CD4-positive, alpha-beta memory T cell (primary cell): ENCODE results near the gene GMDS. TPM values are rescaled to one million over a fixed set of nuclear protein-coding genes. Genes with fewer than 3 reads are reported as not detected.
A peak's percentile ranks its signal among the peaks of the same experiment; 100 is the strongest.

ENCODE experiments used
- CTCF ChIA-PET: fragments of 350-600 bp; sonication (Branson Sonifier 250); formaldehyde crosslinking; loops from one replicate; lab custom pipeline; 2021; ENCODE audit warnings: inconsistent platforms; ENCODE audit not compliant: partially characterized antibody; lab: Charles Lee
- POLR2A ChIA-PET: fragments of 350-600 bp; sonication (Branson Sonifier 250); formaldehyde crosslinking; loops from one replicate; lab custom pipeline; 2021; ENCODE audit not compliant: partially characterized antibody; lab: Charles Lee
- DNase-seq, 5 donors: peaks; one replicate each; pipeline versions ENCODE4 v3.0.0 to v3.0.0-alpha.2; 2020 to 2022; ENCODE audit warnings: mixed read lengths in 1 of 5
- H3K27ac ChIP-seq: one replicate; pipeline ENCODE4 v1.7.0; 2013; ENCODE audit warnings: low read depth, low read length
- H3K27me3 ChIP-seq: 2 replicates; pipeline ENCODE4 v1.7.0; 2013; ENCODE audit warnings: mild to moderate bottlenecking, low read length, moderate library complexity; ENCODE audit not compliant: insufficient read depth
- H3K36me3 ChIP-seq: 2 replicates; pipeline ENCODE4 v1.7.0; 2013; ENCODE audit warnings: mild to moderate bottlenecking, low read length, moderate library complexity; ENCODE audit not compliant: insufficient read depth
- H3K4me1 ChIP-seq: 2 replicates; pipeline ENCODE4 v1.7.0; 2013; ENCODE audit warnings: mild to moderate bottlenecking, low read length, moderate library complexity; ENCODE audit not compliant: insufficient read depth
- H3K4me3 ChIP-seq, 2 donors: one replicate each; pipeline ENCODE4 v1.7.0; 2013; ENCODE audit warnings: low read length in 2 of 2, mild to moderate bottlenecking in 1 of 2
- H3K9me3 ChIP-seq, 2 donors: one replicate each; pipeline ENCODE4 v1.7.0; 2013; ENCODE audit warnings: low read length in 2 of 2, control low read depth in 1 of 2; ENCODE audit not compliant: control insufficient read depth in 1 of 2
- H3K27ac Mint-ChIP-seq, 7 donors: one replicate each; pipeline ENCODE4 v1.8.0; 2020 to 2021; ENCODE audit warnings: mixed read lengths in 7 of 7, mild to moderate bottlenecking in 6 of 7, inconsistent platforms in 3 of 7, moderate library complexity in 3 of 7
- H3K27me3 Mint-ChIP-seq, 2 donors: one replicate each; pipeline ENCODE4 v1.8.0; 2020 to 2021; ENCODE audit warnings: mixed read lengths in 2 of 2
- H3K36me3 Mint-ChIP-seq, 2 donors: one replicate each; pipeline ENCODE4 v1.8.0; 2020 to 2021; ENCODE audit warnings: mixed read lengths in 2 of 2, inconsistent platforms in 1 of 2, mild to moderate bottlenecking in 1 of 2
- H3K4me1 Mint-ChIP-seq, 4 donors: one replicate each; pipeline ENCODE4 v1.8.0; 2020 to 2021; ENCODE audit warnings: mixed read lengths in 4 of 4, mild to moderate bottlenecking in 1 of 4
- H3K4me3 Mint-ChIP-seq, 8 donors: one replicate each; pipeline ENCODE4 v1.8.0; 2020 to 2021; ENCODE audit warnings: mixed read lengths in 8 of 8, mild to moderate bottlenecking in 7 of 8, moderate library complexity in 6 of 8, inconsistent platforms in 3 of 8
- H3K9me3 Mint-ChIP-seq, 8 donors: one replicate each; pipeline ENCODE4 v1.8.0; 2020 to 2021; ENCODE audit warnings: mixed read lengths in 8 of 8, mild to moderate bottlenecking in 5 of 8, inconsistent platforms in 3 of 8, moderate library complexity in 1 of 8
- intact Hi-C: fragments of 100-400 bp; cut with micrococcal nuclease; formaldehyde crosslinking; loops from one replicate; pipeline ENCODE4 v1.15.1; 2023
- polyA plus RNA-seq, 2 donors: library from polyadenylated mRNA; unstranded; fragments of 300-500 nt; fragmentation: Illumina TruSeq; gene quantifications; one replicate each; pipeline ENCODE4 v1.2.3, GENCODE V29; 2021
- total RNA-seq, 2 experiments: library from RNA; stranded (reverse); gene quantifications; one replicate each; pipeline ENCODE4 v1.2.3, GENCODE V29; 2021

GMDS gene
- total and polyA plus RNA-seq, 4 experiments from 2014 or later, result 12.1 to 24.0 (median 15.2) TPM

- intact Hi-C loops, result no loop called here
- Mint-ChIP-seq H3K27me3 (no peaks in the 10 kb centered on the region), H3K27ac (no peak overlapping the region), H3K4me1 (peaks cover 0 to 4% (median 2%) of the 10 kb centered on the region in 4 donors), H3K9me3 (peaks cover 0 to 5% (median 0%) of the 10 kb centered on the region in 8 donors), H3K4me3 (no peak overlapping the region), H3K36me3 (no peaks in the 10 kb centered on the region)
- Histone ChIP-seq H3K9me3 (no peaks in the 10 kb centered on the region), H3K4me1 (peaks cover under 1% of the 10 kb centered on the region), H3K27ac (no peak overlapping the region), H3K4me3 (no peak overlapping the region), H3K27me3 (no peaks in the 10 kb centered on the region), H3K36me3 (no peaks in the 10 kb centered on the region)
- ChIA-PET POLR2A (no interaction called here), CTCF (no interaction called here)
- no peak for DNase-seq
These were observed 201.2 kb downstream of the GMDS start for GRCh38 chr6:2044192-2044591.

- Histone ChIP-seq H3K27me3 (no peaks in the 10 kb centered on the region), H3K9me3 (no peaks in the 10 kb centered on the region), H3K4me3 (no peak overlapping the region), H3K27ac (no peak overlapping the region), H3K4me1 (peaks cover 11% of the 10 kb centered on the region), H3K36me3 (no peaks in the 10 kb centered on the region)
- no peak for DNase-seq
- H3K27ac Mint-ChIP-seq, result no peak overlapping the region
- H3K27me3 Mint-ChIP-seq, result no peaks in the 10 kb centered on the region
- H3K9me3 Mint-ChIP-seq, result peaks cover 0 to 5% (median 0%) of the 10 kb centered on the region in 8 donors
- intact Hi-C loops, result no loop called here
- no peaks in the 10 kb centered on the region for H3K36me3 Mint-ChIP-seq
- peaks cover 10 to 15% (median 13%) of the 10 kb centered on the region in 4 donors for H3K4me1 Mint-ChIP-seq
- no peak overlapping the region for H3K4me3 Mint-ChIP-seq
- ChIA-PET CTCF (interaction anchor here (1.1 kb wide), 1 partner anchor 446 kb away, joined by 3 read pairs; no protein-coding TSS in a partner anchor), POLR2A (no interaction called here)
These were observed 202.3 kb downstream of the GMDS start for GRCh38 chr6:2042956-2043648.

- no peaks in the 10 kb centered on the region for H3K9me3 Mint-ChIP-seq
- Histone ChIP-seq H3K27ac (no peak overlapping the region), H3K4me3 (no peak overlapping the region), H3K27me3 (no peaks in the 10 kb centered on the region), H3K9me3 (no peaks in the 10 kb centered on the region), H3K4me1 (peaks cover 22% of the 10 kb centered on the region), H3K36me3 (no peaks in the 10 kb centered on the region)
- peaks cover 0 to 2% of the 10 kb centered on the region in 2 donors for H3K27me3 Mint-ChIP-seq
- peak; percentile 49 to 68 (median 58) for DNase-seq
- H3K27ac Mint-ChIP-seq, result peak overlapping the region in 5 of 7 donors; percentile 2 to 83 (median 15)
- no peaks in the 10 kb centered on the region for H3K36me3 Mint-ChIP-seq
- CTCF ChIA-PET, result interaction anchor here (0.6 to 1.6 kb wide), 4 partner anchors 41 to 596 kb away, joined by 3 to 5 read pairs (median 4); no protein-coding TSS in a partner anchor
- POLR2A ChIA-PET, result interaction anchor here (1.0 kb wide), 1 partner anchor 20 kb away, joined by 4 read pairs; no protein-coding TSS in a partner anchor
- H3K4me1 Mint-ChIP-seq, result peaks cover 25 to 31% (median 28%) of the 10 kb centered on the region in 4 donors
- intact Hi-C loops, result no loop called here
- peak overlapping the region in 7 of 8 donors; percentile 36 to 75 (median 68) for H3K4me3 Mint-ChIP-seq
These were observed 207.3 kb downstream of the GMDS start for GRCh38 chr6:2038092-2038491.

DNA sequence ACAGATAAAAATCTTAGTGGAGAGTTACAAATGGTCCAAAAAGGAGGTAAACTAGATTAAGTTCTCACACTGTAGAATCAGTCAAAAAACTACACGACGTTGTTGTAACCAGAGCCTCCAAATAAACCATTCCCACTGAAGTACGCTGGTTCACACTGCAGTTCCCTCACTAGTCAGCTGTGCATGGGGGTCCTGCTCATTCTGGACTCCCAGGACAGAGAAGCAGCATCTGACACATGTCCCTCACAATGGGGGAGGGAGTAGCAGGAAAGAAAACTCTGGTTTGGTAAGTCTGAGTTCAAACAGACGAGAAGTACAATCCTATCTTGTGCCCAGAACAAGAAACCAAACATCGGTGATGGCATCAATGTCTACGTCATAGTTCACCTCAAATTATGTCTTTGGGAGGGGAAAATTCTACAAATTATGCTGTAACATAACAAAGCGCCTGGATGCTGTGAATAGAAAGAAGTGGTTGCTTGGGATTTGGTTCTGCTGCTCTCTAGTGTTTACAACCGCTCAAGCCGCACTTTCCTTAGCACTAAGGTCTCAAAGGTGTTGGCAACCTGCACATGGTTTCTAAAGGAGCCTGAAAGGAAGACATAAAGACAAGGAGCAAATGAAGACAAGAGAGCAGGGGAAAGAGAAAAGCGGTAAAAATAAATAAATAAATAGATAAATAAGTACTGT, 208.0 kb downstream of the GMDS start:
- H3K36me3 ChIP-seq, result no peaks in the 10 kb centered on the region
- intact Hi-C loops, result no loop called here
- no peak overlapping the region for H3K27ac ChIP-seq
- peaks cover 25 to 31% (median 28%) of the 10 kb centered on the region in 4 donors for H3K4me1 Mint-ChIP-seq
- peak overlapping the region in 3 of 8 donors; percentile 56 to 69 (median 65) for H3K4me3 Mint-ChIP-seq
- H3K9me3 Mint-ChIP-seq, result no peaks in the 10 kb centered on the region
- H3K4me3 ChIP-seq, result no peak overlapping the region
- ChIA-PET CTCF (interaction anchor here (0.6 to 0.7 kb wide), 2 partner anchors 597 to 711 kb away, joined by 3 to 4 read pairs; no protein-coding TSS in a partner anchor), POLR2A (interaction anchor here (1.0 kb wide), 1 partner anchor 20 kb away, joined by 4 read pairs; no protein-coding TSS in a partner anchor)
- DNase-seq, result no peak
- H3K27me3 Mint-ChIP-seq, result peaks cover 0 to 2% of the 10 kb centered on the region in 2 donors
- peak overlapping the region in 2 of 7 donors; percentile 46 to 86 for H3K27ac Mint-ChIP-seq
- no peaks in the 10 kb centered on the region for H3K27me3 ChIP-seq
- H3K9me3 ChIP-seq, result no peaks in the 10 kb centered on the region
- no peaks in the 10 kb centered on the region for H3K36me3 Mint-ChIP-seq
- H3K4me1 ChIP-seq, result peaks cover 22% of the 10 kb centered on the region

DNA sequence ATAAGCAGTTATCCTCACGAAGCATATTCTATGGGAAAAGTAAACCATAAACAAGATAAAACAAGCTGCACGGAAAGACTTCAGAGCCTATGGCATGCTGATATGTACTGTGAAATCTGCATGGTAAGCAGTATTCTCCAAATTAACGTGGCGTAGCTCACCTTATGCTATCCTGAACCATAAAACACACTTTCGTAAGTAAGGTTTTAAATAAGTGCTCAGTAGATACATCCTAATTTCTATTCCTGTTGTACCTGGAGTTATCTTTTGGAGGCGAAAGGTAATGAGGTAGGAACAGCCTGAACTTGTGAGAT, 208.7 kb downstream of the GMDS start:
- intact Hi-C loops, result no loop called here
- H3K36me3 Mint-ChIP-seq, result no peaks in the 10 kb centered on the region
- no peak overlapping the region for H3K27ac Mint-ChIP-seq
- no peak overlapping the region for H3K4me3 ChIP-seq
- peaks cover 22% of the 10 kb centered on the region for H3K4me1 ChIP-seq
- no peak overlapping the region for H3K27ac ChIP-seq
- H3K4me3 Mint-ChIP-seq, result no peak overlapping the region
- no peaks in the 10 kb centered on the region for H3K9me3 Mint-ChIP-seq
- H3K27me3 ChIP-seq, result no peaks in the 10 kb centered on the region
- peaks cover 0 to 2% of the 10 kb centered on the region in 2 donors for H3K27me3 Mint-ChIP-seq
- H3K4me1 Mint-ChIP-seq, result peaks cover 25 to 31% (median 28%) of the 10 kb centered on the region in 4 donors
- CTCF ChIA-PET, result no interaction called here
- H3K9me3 ChIP-seq, result no peaks in the 10 kb centered on the region
- H3K36me3 ChIP-seq, result no peaks in the 10 kb centered on the region
- POLR2A ChIA-PET, result no interaction called here
- DNase-seq, result no peak

DNA sequence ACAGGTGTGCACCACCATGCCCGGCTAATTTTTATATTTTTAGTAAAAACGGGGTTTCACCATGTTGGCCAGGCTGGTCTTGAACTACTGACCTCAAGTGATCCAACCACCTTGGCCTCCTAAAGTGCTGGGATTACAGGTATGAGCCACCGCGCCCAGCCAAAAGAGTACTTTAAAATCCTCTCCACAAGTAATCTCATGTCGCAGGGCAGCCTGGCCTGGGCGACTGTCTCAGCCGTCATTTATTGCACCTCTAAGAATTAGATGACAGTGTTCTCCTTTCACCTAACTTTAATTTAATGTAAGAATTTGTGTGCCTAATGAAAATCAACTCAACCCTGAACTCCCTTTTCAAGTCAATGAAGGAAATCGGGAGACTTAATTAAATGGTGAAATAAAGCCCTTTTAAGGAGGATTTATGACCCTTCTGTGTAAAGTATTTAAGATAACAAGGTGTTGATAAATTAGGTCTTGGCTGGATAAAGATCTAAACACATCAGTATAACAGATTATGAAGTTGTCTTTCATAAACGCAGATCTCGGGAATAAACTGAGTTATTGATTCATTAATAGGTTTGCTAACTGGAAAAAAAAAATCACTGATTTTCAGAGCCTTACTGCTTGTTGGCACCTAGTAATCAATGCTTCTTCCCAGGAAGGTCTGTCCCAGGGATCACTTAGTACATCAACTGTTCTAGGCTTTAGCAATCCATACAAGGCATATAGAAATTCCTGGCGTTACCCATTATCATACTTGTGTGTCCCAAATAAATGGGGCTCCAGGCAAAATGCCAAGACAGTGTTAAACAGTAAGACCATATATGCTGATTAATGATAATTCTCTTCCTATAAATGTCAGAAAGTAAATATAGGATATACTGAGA, 209.3 kb downstream of the GMDS start:
- intact Hi-C loops, result no loop called here
- POLR2A ChIA-PET, result no interaction called here
- H3K9me3 Mint-ChIP-seq, result no peaks in the 10 kb centered on the region

More for the DNA sequence above, 209.3 kb downstream of the GMDS start:
- H3K4me1 Mint-ChIP-seq, result peaks cover 25 to 31% (median 28%) of the 10 kb centered on the region in 4 donors
- H3K27me3 Mint-ChIP-seq, result peaks cover 0 to 2% of the 10 kb centered on the region in 2 donors
- H3K27ac Mint-ChIP-seq, result no peak overlapping the region
- no peak overlapping the region for H3K27ac ChIP-seq
- H3K4me3 Mint-ChIP-seq, result no peak overlapping the region
- no peaks in the 10 kb centered on the region for H3K9me3 ChIP-seq
- H3K36me3 Mint-ChIP-seq, result no peaks in the 10 kb centered on the region
- H3K4me3 ChIP-seq, result no peak overlapping the region
- peaks cover 22% of the 10 kb centered on the region for H3K4me1 ChIP-seq
- DNase-seq, result no peak
- no peaks in the 10 kb centered on the region for H3K27me3 ChIP-seq
- no peaks in the 10 kb centered on the region for H3K36me3 ChIP-seq
- CTCF ChIA-PET, result no interaction called here
